Adrenal gland (tissue), 5 donors: ENCODE measurements around the gene PKNOX1.

Experiments
- CTCF ChIP-seq, 6 experiments: fragments of 450-650 bp in 4 of 6; fragments of 200-600 bp in 2 of 6; sonication (generic) in 1 of 6; IDR thresholded peaks; 1 replicate in 5 of 6; 2 replicates in 1 of 6; pipeline versions ENCODE4 v1.5.1 to v1.8.0; 2016 to 2021; ENCODE audit warnings: antibody characterized with exemption in 6 of 6, mild to moderate bottlenecking in 2 of 6, moderate library complexity in 1 of 6
- POLR2A ChIP-seq, 2 donors: fragments of 450-650 bp; IDR thresholded peaks; one replicate each; pipeline ENCODE4 v1.6.1; 2017; ENCODE audit warnings: antibody characterized with exemption in 2 of 2, mild to moderate bottlenecking in 2 of 2, moderate library complexity in 1 of 2
- donor health status: DM: no; HTN: no; CAD: no.

- TF ChIP-seq CTCF (IDR thresholded peaks at IDR 0.05) (no peak), POLR2A (IDR thresholded peaks at IDR 0.05) (no peak)
These were observed 18.8 kb downstream of the PKNOX1 start for GRCh38 chr21:42993051-42993712.
